ENCODE results near the gene ZNF439. TPM values are rescaled to one million over a fixed set of nuclear protein-coding genes. Genes with fewer than 3 reads are reported as not detected.

Gene ZNF439
- total and polyA plus RNA-seq, 2 of the 8 experiments (the other 6 are each of a cell fraction or from before 2014, with no cell fraction given), result 0.09 TPM; not detected in 1

- Histone ChIP-seq H3K14ac (ENCODE audit: insufficient read length) (no peak overlapping the region), H3K4ac (replicated peaks; ENCODE audit: insufficient read length, low read depth, low read length) (no peak overlapping the region), H4K5ac (ENCODE audit: insufficient read length, low read depth, low read length) (no peak overlapping the region), H3K4me2 (ENCODE audit: insufficient read depth in 1 of 2, low read depth in 2 of 2, low read length in 2 of 2) (peak overlapping the region; percentile 68 to 77), H3K79me1 (ENCODE audit: low read depth, low read length) (no peaks in the 10 kb centered on the region), H3K9ac (replicated peaks in 1 of 4; ENCODE audit: extremely low read depth in 1 of 4, low read depth in 3 of 4, low read length in 3 of 4) (peak overlapping the region in 2 of 4 experiments; percentile 13 to 38; a peak in 3 of 7 replicates), H4K8ac (ENCODE audit: extremely low read depth, insufficient read depth, low read length) (peak overlapping the region; percentile 45; the same call in 1 of the 2 replicates), H3K4me1 (replicated peaks in 1 of 4; ENCODE audit: control insufficient read depth in 3 of 4, insufficient read depth in 4 of 4, low read length in 3 of 4) (peaks cover 0 to 5% (median 2%) of the 10 kb centered on the region in 4 experiments; a peak in 3 of 7 replicates), H3K23me2 (ENCODE audit: low read depth, low read length) (peaks cover 2% of the 10 kb centered on the region; the same call in 1 of the 2 replicates), H2BK15ac (ENCODE audit: low read length) (no peak overlapping the region), H2BK12ac (ENCODE audit: low read depth, low read length) (no peak overlapping the region), H3K36me3 (ENCODE audit: control insufficient read depth in 2 of 4, insufficient read depth in 4 of 4, low read length in 3 of 4) (no peaks in the 10 kb centered on the region), H2AK5ac (ENCODE audit: low read depth, low read length) (no peak overlapping the region), H3K27ac (ENCODE audit: low read depth, low read length) (no peak overlapping the region), H3K4me3 (ENCODE audit: extremely low read depth in 1 of 4, insufficient read depth in 2 of 4, low read depth in 3 of 4, low read length in 4 of 4) (peak overlapping the region; percentile 54 to 82 (median 76)), H2BK5ac (ENCODE audit: low read depth, low read length) (no peak overlapping the region), H3K27me3 (replicated peaks in 1 of 4; ENCODE audit: control insufficient read depth in 3 of 4, extremely low read depth in 1 of 4, insufficient read depth in 3 of 4, low read length in 3 of 4) (peaks cover 0 to 17% (median 5%) of the 10 kb centered on the region in 4 experiments; a peak in 5 of 7 replicates), H3K79me2 (ENCODE audit: control insufficient read depth in 1 of 2, insufficient read depth in 2 of 2, low read length in 2 of 2) (no peaks in the 10 kb centered on the region), H2BK20ac (ENCODE audit: low read length) (no peak overlapping the region), H4K91ac (replicated peaks; ENCODE audit: insufficient read length, low read length) (no peak overlapping the region), H2BK120ac (replicated peaks; ENCODE audit: low read depth, low read length) (no peak overlapping the region), H3K18ac (ENCODE audit: extremely low read depth, low read length) (no peak overlapping the region), H2AFZ (ENCODE audit: low read length) (0 out of 2 replicates have a peak overlapping the region, but pooled peaks have one; percentile 95), H3K9me3 (ENCODE audit: insufficient read depth in 2 of 2, low read depth in 1 of 2, low read length in 1 of 2) (peaks cover 0 to 4% of the 10 kb centered on the region in 2 experiments; a peak in 1 of 4 replicates), H4K20me1 (replicated peaks in 1 of 2; ENCODE audit: control insufficient read depth in 1 of 2, insufficient read depth in 2 of 2, low read length in 2 of 2) (no peaks in the 10 kb centered on the region), H3K23ac (ENCODE audit: insufficient read length) (no peak overlapping the region), H3K56ac (replicated peaks; ENCODE audit: insufficient read length, low read depth, low read length) (no peak overlapping the region)
- DNase-seq (ENCODE audit: low read depth in 1 of 2, low spot score in 2 of 2), result peak in 1 of 2 experiments; percentile 42
- ChIA-PET CTCF (ENCODE audit: partially characterized antibody) (interaction anchor here (0.5 to 6.3 kb wide), 7 partner anchors 15 to 946 kb away, joined by 3 to 59 read pairs (median 5); partner anchors contain the start of gene ZNF491), POLR2A (ENCODE audit: partially characterized antibody) (interaction anchor here (0.5 to 1.4 kb wide), 3 partner anchors 16 to 329 kb away, joined by 3 to 5 read pairs (median 3); partner anchors contain the start of gene ZNF491)
- 54% methylated on average over 13 of the region's 13 CpGs; no CpG with 5 or more reads in 1 of the 2 experiments for whole genome bisulfite sequencing, 2 experiments (ENCODE audit: extremely low coverage in 1 of 2, insufficient coverage in 1 of 2, insufficient read length in 1 of 2, insufficient replicate concordance in 2 of 2, low coverage in 1 of 2, low lambda C conversion rate in 2 of 2, missing lambda C conversion rate in 1 of 2)
- FAIRE-seq, result no peak
- TF ChIP-seq KDM1A (IDR thresholded peaks at IDR 0.05; ENCODE audit: borderline replicate concordance, low read length), result no peak
- TF ChIP-seq SAP30 (IDR thresholded peaks at IDR 0.05; ENCODE audit: insufficient read depth, insufficient replicate concordance, low read length), result no peak
- no peak for TF ChIP-seq POU5F1 (IDR thresholded peaks at IDR 0.05; ENCODE audit: low read depth, low read length)
- TF ChIP-seq CREB1 (IDR thresholded peaks at IDR 0.05), result no peak
- TF ChIP-seq TEAD4 (IDR thresholded peaks at IDR 0.05; ENCODE audit: low read depth, low read length), result no peak
- TF ChIP-seq FOSL1 (IDR thresholded peaks at IDR 0.05; ENCODE audit: insufficient read depth, low read depth, low read length), result no peak
- TF ChIP-seq BACH1 (IDR thresholded peaks at IDR 0.05; ENCODE audit: low read length), result no peak
- no peak for TF ChIP-seq MAFK (IDR thresholded peaks at IDR 0.05; ENCODE audit: low read depth, low read length)
- TF ChIP-seq RAD21 (IDR thresholded peaks at IDR 0.05 in 1 of 2, conservative IDR thresholded peaks at IDR 0.05 in 1 of 2; ENCODE audit: low read depth in 2 of 2, low read length in 2 of 2), result no peak
- TF ChIP-seq CBX5 (IDR thresholded peaks at IDR 0.05; ENCODE audit: low read depth, low read length), result no peak
- no peak for TF ChIP-seq JUN (IDR thresholded peaks at IDR 0.05; ENCODE audit: low read depth, low read length)
- no peak for TF ChIP-seq SUZ12 (IDR thresholded peaks at IDR 0.05; ENCODE audit: low read length)
- no peak for TF ChIP-seq EGR1 (IDR thresholded peaks at IDR 0.05; ENCODE audit: borderline replicate concordance, low read depth, low read length)
These were observed 33.9 kb upstream of the ZNF439 start for GRCh38 chr19:11814700-11815035.

Data from H1 (cell line).